SK-N-SH (cell line): ENCODE data around the gene SKA2. TPM values are rescaled to one million over a fixed set of nuclear protein-coding genes. Genes with fewer than 3 reads are reported as not detected.

Experiments used
- CTCF ChIA-PET: fragments of 300-600, 350-600 bp; formaldehyde crosslinking; extraction: SDS; loops from one replicate; lab custom pipeline; 2021; lab: Yijun Ruan, JAX
- POLR2A ChIA-PET: fragments of 350-600 bp; sonication (Branson Sonifier 250); formaldehyde crosslinking; extraction: SDS; loops from one replicate; lab custom pipeline; 2020; ENCODE audit warnings: antibody characterized with exemption, inconsistent platforms; lab: Yijun Ruan, JAX
- DNase-seq: peaks from one replicate; pipeline ENCODE4 v3.0.0; 2012
- H2AFZ ChIP-seq: fragments of 200-600 bp; sonication (generic); 2 replicates; pipeline ENCODE4 v1.8.1; 2016; ENCODE audit warnings: antibody characterized with exemption, mild to moderate bottlenecking, low read depth
- H3F3A ChIP-seq: fragments of 200-600 bp; sonication (generic); replicated peaks from 2 replicates; pipeline ENCODE3; 2016; ENCODE audit warnings: antibody characterized with exemption, mild to moderate bottlenecking; ENCODE audit not compliant: insufficient read depth
- H3K27ac ChIP-seq, 2 experiments: fragments of 200-500 bp in 1 of 2; fragments of 200-600 bp in 1 of 2; sonication (Bioruptor generic) in 1 of 2; sonication (generic), shearing (Covaris generic) in 1 of 2; 2 replicates each; pipeline versions ENCODE4 v1.5.1 to v1.6.1; 2014 to 2016; ENCODE audit warnings: low read depth in 2 of 2, inconsistent platforms in 1 of 2, low read length in 1 of 2, mild to moderate bottlenecking in 1 of 2, mixed read lengths in 1 of 2
- H3K27me3 ChIP-seq: fragments of 200-600 bp; sonication (generic), shearing (Covaris generic); 2 replicates; pipeline ENCODE4 v1.6.1; 2016; ENCODE audit warnings: mixed run types; ENCODE audit not compliant: insufficient read depth
- H3K36me3 ChIP-seq, 2 experiments: fragments of 200-500 bp in 1 of 2; fragments of 200-600 bp in 1 of 2; sonication (Bioruptor generic) in 1 of 2; sonication (generic) in 1 of 2; replicated peaks in 1 of 2; 2 replicates each; pipeline versions ENCODE3 to v1.5.1; 2014 to 2016; ENCODE audit warnings: low read length in 1 of 2, mild to moderate bottlenecking in 1 of 2; ENCODE audit not compliant: insufficient read depth in 2 of 2, control insufficient read depth in 1 of 2
- H3K4me1 ChIP-seq, 2 experiments: fragments of 200-500 bp in 1 of 2; fragments of 200-600 bp in 1 of 2; sonication (Bioruptor generic) in 1 of 2; sonication (generic), shearing (Covaris generic) in 1 of 2; 2 replicates each; pipeline versions ENCODE4 v1.5.1 to v1.6.1; 2014 to 2016; ENCODE audit warnings: low read depth in 1 of 2, low read length in 1 of 2, mixed run types in 1 of 2; ENCODE audit not compliant: insufficient read depth in 2 of 2, control insufficient read depth in 1 of 2
- H3K4me2 ChIP-seq: fragments of 200-600 bp; sonication (generic), shearing (Covaris generic); 2 replicates; pipeline ENCODE4 v1.6.1; 2017; ENCODE audit warnings: mixed run types
- H3K4me3 ChIP-seq, 2 experiments: fragments of 200-500 bp in 1 of 2; fragments of 200-600 bp in 1 of 2; sonication (Bioruptor generic) in 1 of 2; sonication (generic), shearing (Covaris generic) in 1 of 2; 2 replicates each; pipeline versions ENCODE4 v1.5.1 to v1.8.1; 2014 to 2016; ENCODE audit warnings: low read depth in 2 of 2, inconsistent platforms in 1 of 2, low read length in 1 of 2, mild to moderate bottlenecking in 1 of 2, mixed read lengths in 1 of 2, moderate library complexity in 1 of 2
- H3K79me2 ChIP-seq: fragments of 200-600 bp; sonication (generic); 2 replicates; pipeline ENCODE4 v1.8.1; 2017; ENCODE audit warnings: mild to moderate bottlenecking; ENCODE audit not compliant: insufficient read depth
- H3K9ac ChIP-seq: fragments of 200-600 bp; sonication (generic); 2 replicates; pipeline ENCODE4 v1.6.1; 2017; ENCODE audit warnings: mixed run types
- H3K9me2 ChIP-seq: fragments of 200-600 bp; sonication (generic); 2 replicates; pipeline ENCODE4 v1.6.1; 2017; ENCODE audit warnings: mixed run types
- H3K9me3 ChIP-seq: fragments of 200-600 bp; sonication (generic); 2 replicates; pipeline ENCODE4 v1.6.1; 2017; ENCODE audit warnings: mixed run types, mild to moderate bottlenecking, moderate library complexity
- H4K20me1 ChIP-seq: fragments of 200-600 bp; sonication (generic); 2 replicates; pipeline ENCODE4 v1.6.1; 2017; ENCODE audit warnings: mild to moderate bottlenecking, mixed run types; ENCODE audit not compliant: insufficient read depth
- ELF1 ChIP-seq: IDR thresholded peaks from 2 replicates; pipeline ENCODE4 v1.4.0; 2012
- EP300 ChIP-seq, 2 experiments: IDR thresholded peaks; 2 replicates each; pipeline versions ENCODE4 v1.4.0 to v1.6.1; 2012; ENCODE audit warnings: borderline replicate concordance in 1 of 2, low read depth in 1 of 2, low read length in 1 of 2
- EZH2phosphoT487 ChIP-seq: fragments of 200-600 bp; sonication (generic); IDR thresholded peaks from 2 replicates; pipeline ENCODE4 v1.6.1; 2017; ENCODE audit warnings: low read depth, mixed run types, mild to moderate bottlenecking, antibody characterized with exemption, moderate library complexity, borderline replicate concordance
- FOSL2 ChIP-seq: IDR thresholded peaks from 2 replicates; pipeline ENCODE4 v1.4.0; 2012; ENCODE audit warnings: low read depth, mild to moderate bottlenecking, moderate library complexity, borderline replicate concordance
- GATA2 ChIP-seq: sonication (generic); formaldehyde crosslinking; IDR thresholded peaks from 2 replicates; pipeline ENCODE4 v1.5.0; 2020; ENCODE audit warnings: mild to moderate bottlenecking, missing genetic modification reagents
- MAX ChIP-seq: IDR thresholded peaks from 2 replicates; pipeline ENCODE4 v1.4.0; 2012; ENCODE audit warnings: low read depth
- MXI1 ChIP-seq: IDR thresholded peaks from 2 replicates; pipeline ENCODE4 v1.6.1; 2012; ENCODE audit warnings: mild to moderate bottlenecking, low read depth, low read length, improper control_type of control experiment
- NFIC ChIP-seq: IDR thresholded peaks from 2 replicates; pipeline ENCODE4 v1.4.0; 2012; ENCODE audit warnings: borderline replicate concordance
- POLR2AphosphoS5 ChIP-seq: IDR thresholded peaks from 2 replicates; pipeline ENCODE4 v1.6.1; 2012; ENCODE audit warnings: low read depth, low read length
- REST ChIP-seq: IDR thresholded peaks from 2 replicates; pipeline ENCODE4 v1.6.1; 2012; ENCODE audit warnings: mild to moderate bottlenecking, low read depth, low read length, moderate library complexity
- RXRA ChIP-seq: IDR thresholded peaks from 2 replicates; pipeline ENCODE4 v1.4.0; 2012; ENCODE audit warnings: low read depth, mild to moderate bottlenecking, borderline replicate concordance
- TCF12 ChIP-seq: IDR thresholded peaks from 2 replicates; pipeline ENCODE4 v1.4.0; 2012
- TEAD4 ChIP-seq: IDR thresholded peaks from 2 replicates; pipeline ENCODE4 v1.4.0; 2012; ENCODE audit warnings: mild to moderate bottlenecking, borderline replicate concordance; ENCODE audit not compliant: insufficient read depth
- YY1 ChIP-seq: IDR thresholded peaks from 2 replicates; pipeline ENCODE4 v1.4.0; 2012; ENCODE audit warnings: low read depth, mild to moderate bottlenecking
- ZBTB33 ChIP-seq: IDR thresholded peaks from 2 replicates; pipeline ENCODE4 v1.4.0; 2012; ENCODE audit warnings: low read depth, borderline replicate concordance
- WGBS: methylation state at CpG from one replicate; pipeline ENCODE4 v1.1.6; 2017; ENCODE audit warnings: low lambda C conversion rate; 5-methylcytosine and 5-hydroxymethylcytosine counted together
- polyA plus RNA-seq, 3 experiments: library from polyadenylated mRNA; depleted of rRNA; stranded (reverse); fragments of >200 nt; gene quantifications; 2 replicates each; pipeline ENCODE4 v1.2.3, GENCODE V29; 2012

The SKA2 gene
- polyA plus RNA-seq, 1 of the 3 experiments (the other 2 are of a cell fraction): 12.8 TPM

- DNase-seq: no peak
- H3K4me3 ChIP-seq: no peak overlapping the region
Measured at GRCh38 chr17:59126809-59127417, 28.1 kb downstream of the SKA2 start.

GRCh38 chr17:59124665-59125064 lies 30.3 kb downstream of the SKA2 start:
- Histone ChIP-seq H3K4me2 (no peak overlapping the region), H3K27me3 (no peaks in the 10 kb centered on the region), H3F3A (peaks cover 13% of the 10 kb centered on the region), H3K9me2 (no peaks in the 10 kb centered on the region), H3K36me3 (peaks cover 0 to 31% of the 10 kb centered on the region in 2 experiments), H3K79me2 (peaks cover 88% of the 10 kb centered on the region), H3K27ac (no peak overlapping the region), H3K9me3 (no peaks in the 10 kb centered on the region), H3K4me1 (no peaks in the 10 kb centered on the region), H2AFZ (no peak overlapping the region), H3K4me3 (no peak overlapping the region), H4K20me1 (no peaks in the 10 kb centered on the region), H3K9ac (no peak overlapping the region)
- ChIA-PET CTCF (interaction anchor here (0.8 to 2.1 kb wide), 4 partner anchors 14 to 119 kb away, joined by 3 to 5 read pairs (median 4); no protein-coding TSS in a partner anchor), POLR2A (no interaction called here)
- DNase-seq: no peak
- WGBS: 96% methylated on average over 6 of the region's 6 CpGs
- no peak for TF ChIP-seq FOSL2
- no peak for TF ChIP-seq MAX
- TF ChIP-seq REST: no peak
- TF ChIP-seq YY1: no peak
- TF ChIP-seq RXRA: no peak
- TF ChIP-seq TCF12: no peak
- TF ChIP-seq ELF1: no peak
- no peak for TF ChIP-seq POLR2AphosphoS5
- no peak for TF ChIP-seq EZH2phosphoT487
- no peak for TF ChIP-seq TEAD4
- TF ChIP-seq ZBTB33: no peak

More at GRCh38 chr17:59126809-59127417, 28.1 kb downstream of the SKA2 start:
- Histone ChIP-seq H3K9me3 (no peaks in the 10 kb centered on the region), H3K27me3 (no peaks in the 10 kb centered on the region), H3K4me1 (no peaks in the 10 kb centered on the region), H3K9me2 (no peaks in the 10 kb centered on the region), H2AFZ (no peak overlapping the region), H4K20me1 (no peaks in the 10 kb centered on the region), H3K79me2 (peaks cover 92% of the 10 kb centered on the region), H3K4me2 (no peak overlapping the region), H3K36me3 (peaks cover 0 to 26% of the 10 kb centered on the region in 2 experiments), H3F3A (peaks cover 13% of the 10 kb centered on the region), H3K9ac (no peak overlapping the region), H3K27ac (no peak overlapping the region)
- POLR2A ChIA-PET: no interaction called here
- CTCF ChIA-PET: interaction anchor here (1.9 kb wide), 1 partner anchor 18 kb away, joined by 4 read pairs; no protein-coding TSS in a partner anchor
- no peak for TF ChIP-seq POLR2AphosphoS5
- TF ChIP-seq ELF1: no peak
- no peak for TF ChIP-seq TEAD4
- peak in 1 of 2 experiments; percentile 31; a peak in 1 of 4 replicates for TF ChIP-seq EP300 (IDR thresholded peaks at IDR 0.05; ENCODE audit: borderline replicate concordance in 1 of 2, low read depth in 1 of 2, low read length in 1 of 2)
- peak; percentile 76 for TF ChIP-seq GATA2
- TF ChIP-seq ZBTB33: no peak
- TF ChIP-seq RXRA: no peak
- peak; percentile 37; the same call in 1 of the 2 replicates for TF ChIP-seq MXI1
- TF ChIP-seq NFIC: no peak
- WGBS: 68% methylated on average over 3 of the region's 3 CpGs
